Measurements from ENCODE around the gene NEDD8.
A peak's percentile ranks its signal among the peaks of the same experiment; 100 is the strongest.

The NEDD8 gene

GRCh38 chr14:24196071-24197055, 35.8 kb downstream of the NEDD8 start:
- no peak for DNase-seq (ENCODE audit: low read depth)

- DNase-seq (ENCODE audit: low read depth) = peak; percentile 90
Measured at GRCh38 chr14:24195186-24196070, 36.7 kb downstream of the NEDD8 start, which contains the start of gene TM9SF1. TSS of gene TM9SF1 (minus strand) at chr14:24195441. CDS start at chr14:24195019, 422 bp downstream.

- no peak for DNase-seq (ENCODE audit: low read depth)
Measured at GRCh38 chr14:24194873-24195185, 37.3 kb downstream of the NEDD8 start.

- no peak for DNase-seq (ENCODE audit: low read depth)
Measured at GRCh38 chr14:24194186-24194872, 37.8 kb downstream of the NEDD8 start.

- DNase-seq (ENCODE audit: low read depth) = no peak
Measured at GRCh38 chr14:24192933-24193332, 39.2 kb downstream of the NEDD8 start.

- DNase-seq (ENCODE audit: low read depth) = no peak
Measured at GRCh38 chr14:24190416-24190815, 41.8 kb downstream of the NEDD8 start.

- no peak for DNase-seq (ENCODE audit: low read depth)
Measured at GRCh38 chr14:24189460-24189859, 42.7 kb downstream of the NEDD8 start.

- DNase-seq (ENCODE audit: low read depth) = no peak
Measured at GRCh38 chr14:24189059-24189375, 43.1 kb downstream of the NEDD8 start.

GRCh38 chr14:24188251-24189058, 43.7 kb downstream of the NEDD8 start, which contains the start of gene IPO4:
TSS of gene IPO4 (minus strand) at chr14:24188816. CDS start at chr14:24188787, 29 bp downstream.
- DNase-seq (ENCODE audit: low read depth) = peak; percentile 98

- no peak for DNase-seq (ENCODE audit: low read depth)
Measured at GRCh38 chr14:24187539-24187915, 44.6 kb downstream of the NEDD8 start.

- DNase-seq (ENCODE audit: low read depth) = no peak
Measured at GRCh38 chr14:24186831-24187538, 45.2 kb downstream of the NEDD8 start.

GRCh38 chr14:24185741-24186140, 46.4 kb downstream of the NEDD8 start:
- DNase-seq (ENCODE audit: low read depth) = no peak

GRCh38 chr14:24185026-24185425, 47.1 kb downstream of the NEDD8 start:
- no peak for DNase-seq (ENCODE audit: low read depth)

- no peak for DNase-seq (ENCODE audit: low read depth)
Measured at GRCh38 chr14:24184104-24184970, 47.8 kb downstream of the NEDD8 start.

- DNase-seq (ENCODE audit: low read depth) = no peak
Measured at GRCh38 chr14:24183014-24183481, 49.1 kb downstream of the NEDD8 start.

- DNase-seq (ENCODE audit: low read depth) = no peak
Measured at GRCh38 chr14:24182110-24182882, 49.9 kb downstream of the NEDD8 start.

- no peak for DNase-seq (ENCODE audit: low read depth)
Measured at GRCh38 chr14:24181371-24182077, 50.6 kb downstream of the NEDD8 start.
